ENCODE measurements around the gene UVRAG. TPM values are rescaled to one million over a fixed set of nuclear protein-coding genes. Genes with fewer than 3 reads are reported as not detected.

Gene UVRAG
- total RNA-seq, 2 donors from 2014 or later, result 10.9 to 31.0 TPM

GRCh38 chr11:76008474-76008873, 193.5 kb downstream of the UVRAG start:
- Histone ChIP-seq H3K9me3 (no peaks in the 10 kb centered on the region), H3K36me3 (replicated peaks in 1 of 2; ENCODE audit: insufficient read depth in 1 of 2, low read depth in 2 of 2) (peaks cover 0 to 2% of the 10 kb centered on the region in 2 donors), H3K4me3 (no peak overlapping the region), H3K27ac (no peak overlapping the region), H3K27me3 (no peaks in the 10 kb centered on the region), H3K4me1 (no peaks in the 10 kb centered on the region)
- WGBS, 2 donors, result 96 to 99% methylated on average over 2 of the region's 2 CpGs
- no peak for ATAC-seq
- TF ChIP-seq CTCF (IDR thresholded peaks at IDR 0.05) (no peak), POLR2A (IDR thresholded peaks at IDR 0.05) (no peak)
- no peak for DNase-seq
- intact Hi-C loops (cut with DNase I), result no loop called here

GRCh38 chr11:76010051-76010450, 195.0 kb downstream of the UVRAG start:
- TF ChIP-seq CTCF (IDR thresholded peaks at IDR 0.05) (no peak), POLR2A (IDR thresholded peaks at IDR 0.05) (no peak)
- H3K27me3 ChIP-seq, result no peaks in the 10 kb centered on the region
- no peaks in the 10 kb centered on the region for H3K9me3 ChIP-seq
- DNase-seq (no peak), ATAC-seq (no peak)
- H3K27ac ChIP-seq, result no peak overlapping the region
- H3K4me1 ChIP-seq, result no peaks in the 10 kb centered on the region
- H3K36me3 ChIP-seq (replicated peaks in 1 of 2; ENCODE audit: insufficient read depth in 1 of 2, low read depth in 2 of 2), result peaks cover 0 to 2% of the 10 kb centered on the region in 2 donors
- no peak overlapping the region for H3K4me3 ChIP-seq
- 66 to 86% methylated on average over 2 of the region's 2 CpGs for WGBS, 2 donors
- intact Hi-C loops (cut with DNase I), result no loop called here

- ATAC-seq (no peak), DNase-seq (no peak)
- no peaks in the 10 kb centered on the region for H3K36me3 ChIP-seq (replicated peaks in 1 of 2; ENCODE audit: insufficient read depth in 1 of 2, low read depth in 2 of 2)
- no peaks in the 10 kb centered on the region for H3K27me3 ChIP-seq
- H3K4me1 ChIP-seq, result no peaks in the 10 kb centered on the region
- H3K4me3 ChIP-seq, result no peak overlapping the region
- H3K9me3 ChIP-seq, result no peaks in the 10 kb centered on the region
- intact Hi-C loops (cut with DNase I), result no loop called here
- no peak overlapping the region for H3K27ac ChIP-seq
- WGBS, 2 donors, result 89 to 100% methylated on average over 1 of the region's 1 CpG
- TF ChIP-seq POLR2A (IDR thresholded peaks at IDR 0.05) (no peak), CTCF (IDR thresholded peaks at IDR 0.05) (no peak)
These were observed 198.5 kb downstream of the UVRAG start for GRCh38 chr11:76013526-76013925.

- TF ChIP-seq CTCF (IDR thresholded peaks at IDR 0.05), result no peak
- no peak for TF ChIP-seq POLR2A (IDR thresholded peaks at IDR 0.05)
- no peak for DNase-seq
- Histone ChIP-seq H3K27me3 (no peaks in the 10 kb centered on the region), H3K27ac (no peak overlapping the region), H3K4me1 (peaks cover 9% of the 10 kb centered on the region), H3K4me3 (no peak overlapping the region), H3K36me3 (replicated peaks in 1 of 2; ENCODE audit: insufficient read depth in 1 of 2, low read depth in 2 of 2) (no peaks in the 10 kb centered on the region), H3K9me3 (no peaks in the 10 kb centered on the region)
- intact Hi-C loops (cut with DNase I), result no loop called here
- WGBS, 2 donors, result 82 to 90% methylated on average over 3 of the region's 3 CpGs
- ATAC-seq, result no peak
These were observed 208.4 kb downstream of the UVRAG start for GRCh38 chr11:76023236-76024068.

GRCh38 chr11:76025068-76025467, 210.1 kb downstream of the UVRAG start:
- intact Hi-C loops (cut with DNase I), result no loop called here
- Histone ChIP-seq H3K4me1 (peaks cover 9% of the 10 kb centered on the region), H3K27ac (no peak overlapping the region), H3K9me3 (no peaks in the 10 kb centered on the region), H3K36me3 (replicated peaks in 1 of 2; ENCODE audit: insufficient read depth in 1 of 2, low read depth in 2 of 2) (no peaks in the 10 kb centered on the region), H3K27me3 (no peaks in the 10 kb centered on the region), H3K4me3 (no peak overlapping the region)
- DNase-seq (no peak), ATAC-seq (no peak)
- TF ChIP-seq POLR2A (IDR thresholded peaks at IDR 0.05), result no peak
- TF ChIP-seq CTCF (IDR thresholded peaks at IDR 0.05), result no peak
- WGBS, 2 donors, result 72 to 83% methylated on average over 1 of the region's 1 CpG
